ENCODE data around the gene CHURC1. TPM values are rescaled to one million over a fixed set of nuclear protein-coding genes. Genes with fewer than 3 reads are reported as not detected.

Gene CHURC1
- polyA plus RNA-seq (2012; ENCODE audit: insufficient read length, low read depth): 18.5 TPM

GRCh38 chr14:64914237-64915028 lies at the start of gene CHURC1:
Gene CHURC1 (plus strand): TSS chr14:64914455. CDS start chr14:64914496, 41 bp downstream.
- TF ChIP-seq TAF1 (IDR thresholded peaks at IDR 0.05; ENCODE audit: borderline replicate concordance, insufficient read depth, low read length) (peak; percentile 60; the same call in 1 of the 2 replicates), POLR2AphosphoS5 (IDR thresholded peaks at IDR 0.05; ENCODE audit: low read depth, low read length) (peak; percentile 90), FOXP2 (optimal IDR thresholded peaks at IDR 0.05; ENCODE audit: borderline replicate concordance, extremely low read depth, extremely low read length, insufficient read depth) (no peak), REST (IDR thresholded peaks at IDR 0.05; ENCODE audit: insufficient read depth in 1 of 2, low read depth in 2 of 2, low read length in 2 of 2) (no peak), SIN3A (IDR thresholded peaks at IDR 0.05; ENCODE audit: borderline replicate concordance, insufficient read depth, low read length) (no peak)

- TF ChIP-seq POLR2AphosphoS5 (IDR thresholded peaks at IDR 0.05; ENCODE audit: low read depth, low read length) (no peak), TAF1 (IDR thresholded peaks at IDR 0.05; ENCODE audit: borderline replicate concordance, insufficient read depth, low read length) (no peak), FOXP2 (optimal IDR thresholded peaks at IDR 0.05; ENCODE audit: borderline replicate concordance, extremely low read depth, extremely low read length, insufficient read depth) (no peak), SIN3A (IDR thresholded peaks at IDR 0.05; ENCODE audit: borderline replicate concordance, insufficient read depth, low read length) (no peak), REST (IDR thresholded peaks at IDR 0.05; ENCODE audit: insufficient read depth in 1 of 2, low read depth in 2 of 2, low read length in 2 of 2) (no peak)
These were observed 49.1 kb upstream of the CHURC1 start for GRCh38 chr14:64865109-64865508.

- TF ChIP-seq TAF1 (IDR thresholded peaks at IDR 0.05; ENCODE audit: borderline replicate concordance, insufficient read depth, low read length): no peak
- no peak for TF ChIP-seq FOXP2 (optimal IDR thresholded peaks at IDR 0.05; ENCODE audit: borderline replicate concordance, extremely low read depth, extremely low read length, insufficient read depth)
- no peak for TF ChIP-seq REST (IDR thresholded peaks at IDR 0.05; ENCODE audit: insufficient read depth in 1 of 2, low read depth in 2 of 2, low read length in 2 of 2)
- no peak for TF ChIP-seq SIN3A (IDR thresholded peaks at IDR 0.05; ENCODE audit: borderline replicate concordance, insufficient read depth, low read length)
- no peak for TF ChIP-seq POLR2AphosphoS5 (IDR thresholded peaks at IDR 0.05; ENCODE audit: low read depth, low read length)
These were observed 48.3 kb upstream of the CHURC1 start for GRCh38 chr14:64865992-64866391.

- TF ChIP-seq REST (IDR thresholded peaks at IDR 0.05; ENCODE audit: insufficient read depth in 1 of 2, low read depth in 2 of 2, low read length in 2 of 2) (no peak), FOXP2 (optimal IDR thresholded peaks at IDR 0.05; ENCODE audit: borderline replicate concordance, extremely low read depth, extremely low read length, insufficient read depth) (no peak), TAF1 (IDR thresholded peaks at IDR 0.05; ENCODE audit: borderline replicate concordance, insufficient read depth, low read length) (no peak), SIN3A (IDR thresholded peaks at IDR 0.05; ENCODE audit: borderline replicate concordance, insufficient read depth, low read length) (no peak), POLR2AphosphoS5 (IDR thresholded peaks at IDR 0.05; ENCODE audit: low read depth, low read length) (no peak)
These were observed 47.1 kb upstream of the CHURC1 start for GRCh38 chr14:64867182-64867581.

Data from PFSK-1 (cell line).